ENCODE data around the gene PXYLP1.

PXYLP1 gene

DNA sequence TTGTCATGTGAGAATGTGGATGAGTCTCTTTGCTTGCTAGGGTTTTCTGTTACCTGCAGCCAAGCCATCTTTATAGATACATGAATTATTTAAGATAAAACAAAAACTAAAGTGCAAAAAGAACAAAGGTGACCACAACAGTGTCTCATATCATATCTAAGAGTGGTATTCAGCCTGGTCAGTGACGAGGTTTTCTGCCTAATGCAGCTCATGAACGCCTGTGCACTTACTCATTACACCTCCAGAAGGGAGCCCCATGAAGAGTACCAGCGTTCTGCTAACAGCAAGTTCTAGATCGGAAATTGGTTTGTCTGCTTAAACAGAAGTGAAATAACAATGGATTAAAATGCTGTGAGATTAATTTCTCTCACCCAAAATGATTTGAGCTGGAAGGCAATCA is 19.2 kb downstream of the PXYLP1 start:
- TF ChIP-seq CTCF (IDR thresholded peaks at IDR 0.05; ENCODE audit: extremely low read depth, missing control alignments) = no peak
- DNase-seq (ENCODE audit: low spot score) = no peak

DNA sequence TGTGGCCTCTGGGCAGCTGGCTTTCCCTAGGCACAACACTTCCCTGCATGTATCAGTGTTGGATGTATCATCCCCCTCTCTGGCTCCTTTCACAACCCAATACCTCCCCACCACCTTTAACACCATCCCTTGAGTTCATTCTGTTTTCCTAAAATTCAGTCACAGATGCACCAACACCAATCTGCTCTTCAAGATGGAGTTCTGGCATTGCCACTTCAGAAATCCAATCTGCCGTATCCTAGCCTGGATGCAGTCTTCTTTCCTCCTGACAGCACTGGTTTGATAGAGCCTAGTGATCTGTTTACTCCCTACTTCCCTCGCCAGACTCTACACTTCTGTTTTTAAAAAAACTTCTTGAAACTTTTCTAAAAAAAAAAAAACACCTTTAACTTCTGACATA is 21.7 kb downstream of the PXYLP1 start:
- TF ChIP-seq CTCF (IDR thresholded peaks at IDR 0.05; ENCODE audit: extremely low read depth, missing control alignments) = no peak
- DNase-seq (ENCODE audit: low spot score) = no peak

- TF ChIP-seq CTCF (IDR thresholded peaks at IDR 0.05; ENCODE audit: extremely low read depth, missing control alignments) = no peak
Observed at GRCh38 chr3:141253811-141254210, 22.2 kb downstream of the PXYLP1 start.

GRCh38 chr3:141255137-141255845 is 23.7 kb downstream of the PXYLP1 start:
- TF ChIP-seq CTCF (IDR thresholded peaks at IDR 0.05; ENCODE audit: extremely low read depth, missing control alignments) = no peak
- DNase-seq (ENCODE audit: low spot score) = no peak

More at GRCh38 chr3:141253811-141254210, 22.2 kb downstream of the PXYLP1 start:
- DNase-seq (ENCODE audit: low spot score) = no peak

DNA sequence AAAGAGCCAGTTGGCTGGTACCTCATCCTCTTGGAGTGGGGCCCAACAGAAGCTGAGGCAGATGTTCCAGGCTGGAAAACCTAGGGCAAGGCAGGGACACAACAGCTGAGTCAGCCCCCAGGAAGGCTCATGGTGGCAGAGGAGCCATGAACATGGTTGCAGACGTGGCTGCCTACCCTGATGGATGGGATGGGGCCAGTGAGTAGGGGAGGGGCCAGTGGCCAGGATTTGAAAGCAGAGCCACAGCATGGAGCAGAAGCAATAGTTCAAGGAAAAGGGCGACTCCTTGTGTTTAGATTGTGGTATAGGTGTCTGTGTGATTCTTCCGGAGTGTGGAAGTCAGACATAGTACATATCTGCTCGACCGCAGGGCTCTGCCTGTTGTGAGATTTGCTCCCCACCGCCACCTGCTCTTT is 24.2 kb downstream of the PXYLP1 start:
- no peak for DNase-seq (ENCODE audit: low spot score)
- no peak for TF ChIP-seq CTCF (IDR thresholded peaks at IDR 0.05; ENCODE audit: extremely low read depth, missing control alignments)

DNA sequence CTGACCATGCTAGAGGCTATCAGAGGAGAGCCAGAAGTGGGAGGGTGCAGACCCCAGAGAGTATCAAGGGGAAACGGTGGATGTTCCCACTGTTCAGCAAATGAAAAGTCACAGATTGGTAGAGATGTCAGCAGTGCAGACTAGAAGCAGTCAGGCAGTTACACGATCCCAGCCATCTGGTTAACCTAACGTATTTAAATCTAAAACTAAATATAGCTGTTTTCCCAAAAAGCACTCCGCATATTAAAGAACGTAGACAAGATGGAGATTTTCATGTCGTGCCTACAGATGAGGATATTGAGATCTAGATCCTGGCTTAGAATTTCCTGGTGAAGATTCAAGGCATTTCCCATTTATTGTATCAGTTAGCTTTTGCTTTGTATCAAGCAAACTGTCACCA is 25.2 kb downstream of the PXYLP1 start:
- no peak for DNase-seq (ENCODE audit: low spot score)
- no peak for TF ChIP-seq CTCF (IDR thresholded peaks at IDR 0.05; ENCODE audit: extremely low read depth, missing control alignments)

GRCh38 chr3:141257961-141258360 is 26.3 kb downstream of the PXYLP1 start:
- DNase-seq (ENCODE audit: low spot score) = no peak
- TF ChIP-seq CTCF (IDR thresholded peaks at IDR 0.05; ENCODE audit: extremely low read depth, missing control alignments) = no peak
